SKM-1 treated with dmso at 0.1 percent for 144 hours (cell line): ENCODE results near the gene HIBADH.
A peak's percentile ranks its signal among the peaks of the same experiment; 100 is the strongest.

ENCODE experiments used
- DNase-seq: peaks from one replicate; lab custom pipeline; 2025; ENCODE audit not compliant: unreplicated experiment; lab: John Stamatoyannopoulos, UW

Gene HIBADH

DNA sequence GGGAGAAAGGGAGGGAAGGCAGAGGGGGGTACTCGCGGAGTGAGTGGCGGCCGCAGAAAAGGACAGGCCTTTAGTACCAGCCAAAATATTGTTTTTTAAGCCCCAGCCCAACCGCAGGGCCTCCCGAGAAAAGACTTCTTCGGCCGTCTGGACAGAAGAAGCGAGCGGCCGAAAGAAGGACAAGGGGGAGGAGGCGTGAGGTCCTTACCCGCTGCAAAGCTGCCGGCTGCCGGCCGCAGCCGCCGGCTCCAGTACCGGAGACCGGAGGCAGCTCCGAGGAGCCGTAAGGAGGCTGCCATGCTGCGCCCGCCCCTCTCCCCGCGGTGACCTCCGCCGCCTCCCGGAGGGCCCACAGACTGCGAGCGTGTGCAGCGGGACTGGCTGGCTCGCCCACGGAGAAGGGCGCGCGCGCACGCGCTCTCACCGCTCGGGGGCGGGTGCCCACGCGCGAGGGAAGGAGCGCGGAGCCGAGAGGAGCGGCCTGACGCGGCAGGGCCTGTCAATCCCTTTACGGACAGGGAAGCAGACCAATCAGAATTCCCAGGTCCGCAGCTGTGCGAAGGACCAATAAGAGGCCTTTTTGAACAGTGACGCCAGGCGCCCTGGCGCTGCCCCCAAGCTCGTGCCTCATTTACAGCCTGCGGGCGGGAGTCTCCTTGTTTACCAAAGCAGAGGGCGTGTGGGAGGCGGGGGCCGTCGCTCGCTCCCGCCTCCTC is at the start of gene HIBADH:
Gene HIBADH (minus strand): TSS at position 394 of the 716 bp plus-strand sequence. CDS start 95 bp downstream, at position 299.
- peak; percentile 98 for DNase-seq

DNA sequence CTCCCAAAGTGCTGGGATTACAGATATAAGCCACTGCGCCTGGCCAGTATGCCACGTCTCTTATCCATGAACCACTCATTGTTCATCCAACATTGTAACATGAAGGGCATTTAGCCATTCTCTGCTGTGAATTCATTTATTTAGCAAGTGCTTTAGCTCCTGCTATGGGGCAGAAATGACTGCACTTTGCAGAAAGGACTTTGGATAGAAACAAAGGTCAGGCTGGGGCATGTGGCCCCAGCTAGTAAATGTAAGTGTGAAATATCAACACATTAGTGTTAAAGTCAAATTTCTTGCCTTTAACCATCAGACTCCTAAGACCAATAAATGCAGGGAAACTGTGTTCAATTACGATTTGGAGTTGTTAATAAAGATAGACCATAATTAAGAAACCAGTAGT is 49.5 kb upstream of the HIBADH start:
- DNase-seq, result no peak

DNA sequence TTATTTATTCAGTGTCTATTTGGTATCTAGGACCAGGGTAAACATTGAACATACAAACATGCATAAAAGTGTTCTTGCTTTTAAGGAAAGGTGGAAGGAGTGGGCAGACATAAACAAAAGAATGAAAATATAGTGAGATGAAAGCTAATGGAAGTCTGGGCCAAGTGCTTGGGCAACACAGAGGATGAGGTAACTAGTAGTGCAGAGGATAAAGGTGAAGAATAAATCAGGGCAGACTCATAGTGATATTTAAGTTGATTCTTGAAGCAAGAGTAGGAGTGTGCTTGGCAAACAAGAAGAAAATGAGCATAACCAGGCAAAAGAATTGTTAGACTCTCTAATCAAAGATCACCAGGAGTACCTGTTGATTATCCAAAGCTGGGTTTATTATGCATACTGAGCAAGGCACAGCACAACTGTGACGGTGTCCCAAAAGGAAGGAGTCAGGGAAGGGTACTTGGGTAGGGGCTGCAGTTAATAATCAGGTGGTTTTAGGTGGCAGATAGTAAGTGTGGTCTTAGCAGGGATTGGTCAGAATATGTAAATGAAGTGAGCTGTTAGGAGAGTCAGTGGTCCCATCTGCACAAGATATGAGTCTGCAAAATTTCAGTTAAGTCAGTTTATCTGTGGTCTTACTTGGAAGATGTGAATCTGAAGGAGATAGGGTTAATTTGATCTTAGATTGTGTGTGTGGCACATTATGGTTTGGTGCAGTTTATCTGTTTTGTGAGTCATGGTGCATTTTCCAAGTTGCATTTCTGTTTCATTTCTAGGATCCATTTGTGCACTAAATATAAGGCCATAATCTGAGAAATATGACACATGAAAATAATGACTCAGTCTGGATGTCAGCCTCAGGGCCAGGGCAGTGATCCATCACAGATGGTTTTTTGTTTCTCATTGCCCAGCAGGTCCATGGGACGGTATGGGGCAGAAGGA is 46.7 kb upstream of the HIBADH start:
- DNase-seq, result no peak

DNA sequence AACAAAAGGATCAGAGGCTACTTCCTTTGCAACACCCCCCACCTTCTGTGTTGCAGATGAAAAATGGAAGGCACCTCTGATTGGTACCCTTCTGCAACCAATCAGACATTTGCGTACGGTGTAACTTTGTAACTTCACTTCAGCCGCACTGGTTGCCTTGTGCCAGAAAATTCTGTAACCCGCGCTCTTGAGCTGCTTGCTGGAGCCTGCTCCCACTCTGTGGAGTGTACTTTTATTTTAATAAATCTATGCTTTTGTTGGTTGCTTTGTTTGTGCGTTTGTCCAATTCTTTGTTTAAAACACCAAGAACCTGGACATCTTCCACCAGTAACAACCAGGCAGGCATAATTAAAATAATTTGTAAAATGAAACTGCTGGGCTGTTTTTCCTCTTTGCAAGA is 45.8 kb upstream of the HIBADH start:
- DNase-seq, result no peak

DNA sequence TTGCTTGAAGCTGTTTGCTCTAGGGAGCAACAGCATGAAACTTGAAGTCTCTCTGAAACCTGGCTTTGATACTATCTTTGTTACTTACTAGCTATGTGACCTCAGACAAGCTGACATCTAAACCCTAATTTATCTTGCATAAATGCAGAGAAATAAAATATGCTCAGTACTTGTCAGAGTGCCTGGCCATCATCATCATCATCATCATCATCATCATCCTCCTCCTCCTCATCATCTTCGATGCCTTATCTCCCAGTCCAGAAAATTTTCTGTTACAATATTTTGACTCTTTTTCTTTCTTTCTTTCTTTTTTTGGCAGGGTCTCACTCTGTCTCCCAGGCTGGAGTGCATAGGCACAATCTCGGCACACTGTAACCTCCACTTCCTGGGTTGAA is 42.5 kb upstream of the HIBADH start:
- no peak for DNase-seq

DNA sequence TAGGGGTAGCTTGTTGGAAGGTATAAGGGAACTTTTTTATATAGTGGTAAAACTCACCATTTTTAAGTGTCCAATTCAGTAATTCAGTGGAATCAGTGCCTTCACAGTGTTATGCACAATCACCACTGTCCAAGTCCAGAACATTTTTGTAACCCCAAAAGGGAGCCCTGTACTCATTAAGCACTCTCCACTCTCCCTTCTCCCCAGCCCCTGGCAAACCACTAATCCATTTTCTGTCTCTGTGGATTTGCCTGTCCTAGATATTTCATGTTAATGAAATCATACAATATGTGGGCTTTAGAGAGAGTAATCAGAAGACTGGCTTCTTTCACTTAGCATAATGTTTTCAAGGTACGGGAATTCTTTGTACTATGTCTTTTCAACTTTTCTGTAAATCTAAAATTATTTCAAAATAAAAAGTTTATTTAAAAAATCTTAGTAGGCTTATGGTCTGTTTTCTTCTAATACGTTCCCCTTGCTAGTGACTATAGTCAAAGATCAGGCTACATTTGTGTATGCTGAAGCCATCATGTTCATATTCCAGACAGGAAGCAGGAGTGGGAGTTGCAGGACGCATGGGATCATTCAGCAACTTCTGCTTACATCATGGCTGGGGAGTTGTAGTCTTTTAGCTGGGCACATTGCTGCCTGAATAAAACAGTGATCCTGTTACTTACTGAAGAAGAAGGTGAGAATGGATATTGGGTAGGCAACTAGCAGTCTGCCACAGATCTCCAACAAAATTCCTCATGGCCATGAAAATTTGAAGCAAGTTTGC is 41.9 kb upstream of the HIBADH start:
- DNase-seq, result no peak

DNA sequence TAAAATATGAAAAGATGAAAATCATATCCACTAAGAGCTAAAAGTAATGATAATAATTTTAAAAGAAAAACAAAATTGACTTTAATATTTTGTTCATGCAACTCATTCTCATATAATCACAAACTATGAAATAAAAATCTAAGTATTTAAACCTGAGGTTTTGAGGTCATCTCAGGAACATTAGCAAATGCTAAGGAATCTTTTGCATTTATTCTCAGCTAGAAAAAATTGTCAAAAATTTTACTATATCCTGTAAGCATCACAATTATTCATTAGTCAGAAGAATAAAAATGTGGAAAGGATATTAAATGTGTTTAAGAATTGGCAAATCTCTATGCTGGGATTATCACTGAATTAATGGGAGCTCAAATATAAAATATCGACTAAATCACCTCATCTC is 40.5 kb upstream of the HIBADH start:
- no peak for DNase-seq

DNA sequence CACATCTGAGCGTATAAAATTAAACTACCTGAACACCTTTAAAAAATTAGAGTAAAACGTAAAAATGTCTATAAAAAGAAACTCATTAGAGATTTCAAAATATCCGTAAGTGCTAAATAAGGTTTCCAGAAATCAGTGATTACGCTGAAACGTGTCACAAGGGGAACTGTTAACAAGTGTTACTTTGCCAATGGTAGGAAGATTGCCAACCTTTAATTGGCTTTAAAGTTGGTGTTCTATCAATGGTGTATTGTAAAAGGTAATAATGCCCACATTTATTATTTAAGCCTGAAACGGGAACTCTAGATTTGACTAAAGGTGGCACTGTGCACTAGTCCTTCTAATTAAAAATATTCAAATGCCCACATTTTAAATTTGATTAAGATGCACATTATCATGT is 37.8 kb upstream of the HIBADH start:
- no peak for DNase-seq

DNA sequence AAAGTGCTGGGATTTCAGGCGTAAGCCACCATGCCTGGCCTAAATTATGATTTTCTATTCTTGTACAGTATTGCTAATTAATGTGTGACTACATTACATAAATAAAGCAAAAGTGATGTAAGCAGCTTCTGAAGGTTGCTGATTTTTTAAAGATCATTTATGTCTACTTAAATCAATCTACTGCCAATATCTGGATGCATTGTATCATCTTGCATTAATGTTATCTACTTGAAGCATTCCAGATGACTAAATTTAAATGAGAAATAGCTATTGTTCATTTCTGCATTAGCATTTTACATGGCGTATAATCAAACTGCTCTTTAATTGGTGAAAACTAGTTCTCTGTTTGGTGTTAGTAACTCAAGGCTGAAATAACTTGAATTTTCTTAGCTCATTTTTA is 37.1 kb upstream of the HIBADH start:
- DNase-seq, result no peak

DNA sequence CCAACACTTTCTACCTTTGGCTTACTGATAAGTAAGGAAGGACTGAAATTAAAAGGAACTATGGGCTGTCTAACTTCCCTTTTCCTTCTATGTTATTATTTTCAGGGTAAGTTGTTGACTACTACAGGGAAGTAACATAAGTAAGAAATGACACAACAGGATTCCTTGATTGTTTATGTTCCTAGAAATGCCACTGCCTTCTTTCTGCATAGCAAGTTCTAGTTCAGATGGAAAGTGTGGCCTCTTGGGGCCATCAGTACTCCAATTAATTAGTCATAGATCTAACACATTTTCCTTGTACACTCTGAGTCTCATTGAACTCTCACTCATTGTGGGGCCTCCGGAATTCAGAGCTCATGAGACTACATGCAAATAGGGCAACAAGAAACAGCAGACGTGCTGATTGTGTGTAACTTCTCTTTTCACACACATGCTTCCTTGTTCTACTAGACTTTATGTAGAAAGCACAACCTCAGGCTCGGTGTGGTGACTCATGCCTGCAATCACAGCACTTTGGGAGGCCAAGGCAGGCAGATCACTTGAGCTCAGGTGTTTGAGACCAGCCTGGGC is 35.3 kb upstream of the HIBADH start:
- peak; percentile 91 for DNase-seq

DNA sequence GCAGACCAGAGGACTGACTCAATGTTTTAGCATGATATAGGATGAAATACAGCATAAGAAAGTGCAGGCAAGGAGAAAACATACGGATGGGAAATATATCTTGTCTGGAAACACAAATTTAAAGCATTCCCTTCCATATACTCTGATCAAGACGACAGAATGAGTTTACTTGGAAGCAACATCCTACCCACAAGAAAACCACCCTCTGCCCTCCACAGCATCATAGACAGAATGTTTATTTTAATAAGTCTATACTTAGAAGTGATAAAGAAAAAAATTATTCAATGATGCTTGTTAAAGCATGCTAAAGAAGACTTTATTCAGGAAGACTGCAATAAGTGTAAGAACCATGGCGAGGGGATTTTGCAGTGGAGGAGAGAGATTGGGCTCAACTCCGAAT is 32.4 kb upstream of the HIBADH start:
- no peak for DNase-seq

DNA sequence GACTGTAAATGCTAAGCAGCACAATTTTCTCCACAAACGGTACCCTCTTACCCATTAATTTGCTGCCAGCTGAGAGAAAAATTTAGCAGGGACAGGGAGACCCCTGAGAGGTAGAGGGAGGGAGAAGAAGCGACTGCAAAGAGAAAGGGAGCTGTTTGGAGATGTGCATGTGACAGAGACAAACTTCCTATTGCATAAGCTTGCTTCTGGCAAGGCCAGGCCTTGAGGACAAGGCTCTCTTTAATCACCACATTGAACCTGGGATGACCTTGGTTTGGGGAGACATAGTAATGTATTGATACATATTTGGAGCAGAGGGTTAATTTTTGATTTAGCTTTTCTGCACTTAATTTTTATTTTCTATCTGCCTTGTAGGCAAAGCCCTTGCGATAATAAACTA is 31.1 kb upstream of the HIBADH start:
- peak; percentile 66 for DNase-seq

DNA sequence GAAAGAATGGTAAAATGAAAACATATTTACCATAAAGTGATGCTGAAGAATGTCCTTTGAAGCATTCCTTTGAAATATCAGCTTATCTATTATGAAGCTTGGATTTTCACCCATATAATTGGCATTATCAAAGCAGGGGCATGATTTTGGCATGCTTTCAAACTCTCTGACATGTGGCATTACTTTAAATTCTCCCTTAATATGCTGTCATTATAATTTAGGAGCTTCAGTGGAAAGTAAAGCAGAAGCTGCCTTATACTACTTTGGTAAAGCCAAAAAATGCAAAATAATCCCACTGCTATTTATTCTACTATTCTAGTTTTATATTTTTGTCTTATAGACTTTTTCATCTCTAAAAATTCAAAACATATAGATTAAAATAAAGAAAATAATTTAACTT is 28.0 kb upstream of the HIBADH start:
- no peak for DNase-seq

DNA sequence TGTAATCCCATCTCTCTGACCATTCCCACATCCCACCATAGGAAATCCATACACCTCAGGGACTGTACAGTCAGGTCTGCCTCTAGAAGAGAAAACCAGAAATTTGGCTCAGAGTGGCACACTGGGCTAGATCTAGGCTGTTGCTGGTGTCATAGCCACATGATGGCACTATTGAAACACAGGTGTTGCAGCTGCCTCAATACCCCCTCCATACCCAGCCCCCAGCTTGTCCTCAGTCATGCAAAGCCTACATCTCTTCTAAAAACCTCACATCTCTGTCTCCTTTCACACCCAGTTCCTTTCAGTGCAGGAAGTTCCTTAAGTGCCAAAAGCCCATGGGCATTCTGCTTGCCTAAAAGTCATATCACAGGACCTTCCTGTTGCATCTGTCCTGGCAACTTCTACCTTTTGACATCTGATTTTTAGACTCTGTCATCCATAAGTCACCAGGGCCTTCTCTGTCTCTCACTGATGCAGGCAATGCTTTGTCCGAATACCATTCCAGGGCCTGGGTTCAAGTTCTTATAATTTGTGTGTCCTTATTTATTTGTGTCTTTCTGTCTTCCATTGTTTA is 27.0 kb upstream of the HIBADH start:
- DNase-seq, result no peak

DNA sequence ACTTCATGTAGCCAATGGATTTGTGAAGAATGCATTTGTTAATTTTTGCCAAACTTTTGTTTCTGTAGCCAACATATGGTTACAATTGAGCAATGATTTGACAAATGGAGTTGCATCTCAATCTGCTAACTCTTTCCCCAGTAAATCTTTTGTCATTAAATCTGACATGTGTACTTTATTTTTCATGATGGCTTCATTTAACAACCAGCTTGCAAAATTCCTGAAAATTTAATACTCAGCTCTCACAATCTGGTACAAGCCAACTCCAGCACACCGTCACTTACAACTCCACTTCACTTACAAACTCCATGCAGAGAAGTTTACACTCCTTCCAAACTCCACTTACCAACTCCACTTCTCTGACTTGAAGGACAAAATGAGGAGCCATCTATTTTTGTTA is 26.5 kb upstream of the HIBADH start:
- DNase-seq, result no peak

DNA sequence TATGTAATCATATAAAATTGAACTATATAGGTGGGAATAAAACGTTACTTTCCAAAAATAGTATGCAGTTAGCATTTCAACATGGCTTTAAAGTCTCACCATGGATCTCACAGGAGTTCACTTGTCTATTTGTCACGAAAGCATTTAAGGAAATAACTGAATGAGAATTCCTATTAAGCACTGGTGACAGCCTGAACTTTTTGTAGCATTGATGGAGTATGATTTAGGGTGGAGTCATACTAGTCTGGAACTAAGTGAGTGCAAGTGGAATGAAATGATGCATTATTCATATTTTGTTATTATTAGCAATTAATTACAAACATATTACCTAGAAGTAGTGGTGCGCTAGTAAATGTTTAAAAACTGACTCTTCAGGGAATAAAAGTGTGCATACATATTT is 26.0 kb upstream of the HIBADH start:
- no peak for DNase-seq

DNA sequence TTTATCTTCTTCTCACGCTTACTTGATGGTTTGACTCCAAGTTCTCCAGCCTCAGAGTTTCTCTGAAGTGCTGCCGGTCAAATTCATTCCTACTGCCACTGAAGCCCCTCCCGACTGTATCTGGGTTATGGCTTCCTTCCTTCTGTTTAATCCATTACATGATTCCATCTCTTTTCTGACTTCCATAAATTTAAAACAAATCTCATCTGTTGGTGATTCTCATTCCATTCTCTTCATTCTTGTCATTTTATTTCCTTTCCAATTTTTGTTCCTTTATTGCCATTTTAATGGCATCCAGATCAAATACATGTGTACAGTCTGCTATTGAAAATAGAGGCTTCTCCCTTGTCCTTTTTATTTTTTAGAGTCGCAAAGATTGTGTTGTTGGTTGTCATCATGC is 25.4 kb upstream of the HIBADH start:
- no peak for DNase-seq

DNA sequence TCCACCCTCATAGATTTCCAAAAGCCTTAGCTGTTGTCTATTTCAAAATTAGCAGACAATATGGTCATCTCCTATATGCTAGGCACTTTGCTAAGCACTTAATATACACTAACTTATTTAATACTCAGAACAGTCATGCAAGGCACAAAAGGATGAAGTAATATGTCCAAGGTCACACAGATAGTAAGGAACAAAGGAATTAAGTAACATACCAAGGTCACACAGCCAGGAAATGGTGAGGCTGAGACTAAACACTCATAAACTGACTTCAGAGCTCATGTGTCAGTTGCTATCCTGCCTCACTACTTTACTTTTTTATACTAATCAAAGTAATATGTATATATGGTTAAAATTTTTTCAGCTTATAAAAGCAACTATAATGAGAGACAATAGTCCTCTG is 23.6 kb upstream of the HIBADH start:
- DNase-seq, result no peak

DNA sequence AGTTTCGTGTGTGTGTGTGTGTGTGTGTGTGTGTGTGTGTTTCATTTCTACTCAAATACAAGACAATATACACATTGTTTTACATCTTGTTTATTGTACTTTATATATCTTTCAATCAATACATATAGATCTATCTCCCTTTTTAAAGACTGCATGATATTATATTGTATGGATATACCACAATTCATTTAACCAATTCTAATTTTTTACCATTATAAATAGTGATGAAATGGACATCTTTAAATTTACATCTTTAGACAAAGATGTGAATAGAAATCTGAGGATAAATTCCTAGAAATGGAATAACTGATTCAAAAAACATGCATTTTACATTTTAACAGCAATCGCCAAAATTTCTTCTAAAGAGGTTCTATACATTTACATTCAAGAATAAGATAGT is 23.2 kb upstream of the HIBADH start:
- DNase-seq, result no peak

DNA sequence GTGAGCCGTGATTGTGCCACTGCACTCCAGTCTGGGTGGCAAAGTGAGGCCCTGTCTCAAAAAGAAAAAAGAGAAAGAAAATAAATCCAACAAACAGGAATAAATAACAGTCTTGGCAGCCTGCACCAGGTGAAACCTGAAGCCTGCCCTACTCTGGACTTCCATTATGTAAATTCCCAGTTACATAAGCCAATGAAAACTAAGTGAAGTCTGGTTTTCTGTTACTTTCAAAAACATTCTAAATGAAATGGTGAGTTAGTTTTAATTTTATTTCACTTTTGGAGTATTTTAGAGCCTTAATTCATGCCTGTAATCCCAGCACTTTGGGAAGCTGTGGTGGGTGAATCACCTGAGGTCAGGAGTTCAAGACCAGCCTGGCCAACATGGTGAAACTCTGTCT is 22.5 kb upstream of the HIBADH start:
- no peak for DNase-seq

DNA sequence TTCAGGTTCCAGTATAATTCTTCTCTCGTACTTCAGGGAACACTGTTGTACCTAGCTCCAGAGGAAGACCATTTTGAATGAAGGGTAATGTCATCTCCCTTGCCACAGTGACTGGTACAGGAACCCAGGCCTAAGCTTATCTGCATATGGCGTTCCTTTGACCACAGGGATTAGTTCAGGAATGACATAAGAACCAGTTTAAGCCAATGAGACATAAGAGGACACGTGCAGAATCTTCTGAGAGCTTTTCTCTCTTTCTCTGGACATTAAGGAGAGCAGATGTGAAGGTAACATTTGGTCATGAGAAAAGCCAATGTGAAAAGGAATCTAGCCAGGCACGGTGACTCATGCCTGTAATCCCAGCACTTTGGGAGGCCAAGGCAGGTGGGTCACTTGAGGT is 21.8 kb upstream of the HIBADH start:
- no peak for DNase-seq
